IMR-90 (cell line): Measurements from ENCODE around the gene IGF2. TPM values are rescaled to one million over a fixed set of nuclear protein-coding genes. Genes with fewer than 3 reads are reported as not detected.

Experiments used
- ATAC-seq: fragments of 200-7000 bp; cut with Tn5 transposase; 2 replicates; pipeline ENCODE4 v1.9.1; 2020; ENCODE audit warnings: low read depth, mild to moderate bottlenecking, moderate library complexity
- BruUV-seq: library from RNA; stranded (reverse); fragments of 400-500 nt; replicated peaks from 2 replicates; lab custom pipeline; 2021; lab: Mats Ljungman, UMichigan
- CTCF ChIA-PET: fragments of 300-600 bp; formaldehyde crosslinking; extraction: SDS; loops from one replicate; lab custom pipeline; 2021; ENCODE audit warnings: antibody characterized with exemption; lab: Yijun Ruan, JAX
- POLR2A ChIA-PET: fragments of 300-600 bp; sonication (Branson Sonifier 250); formaldehyde crosslinking; loops from one replicate; lab custom pipeline; 2022; ENCODE audit warnings: antibody characterized with exemption; ENCODE audit not compliant: unreplicated experiment; lab: Charles Lee
- DNase-seq: peaks from one replicate; pipeline ENCODE4 v3.0.0; 2013
- H2AFZ ChIP-seq: replicated peaks from 2 replicates; pipeline ENCODE3; 2013; ENCODE audit warnings: low read length, mild to moderate bottlenecking; ENCODE audit not compliant: poor library complexity
- H2AK5ac ChIP-seq: 2 replicates; pipeline ENCODE4 v1.6.1; 2013; ENCODE audit warnings: low read depth, low read length, inconsistent platforms
- H2AK9ac ChIP-seq: replicated peaks from 2 replicates; pipeline ENCODE3; 2013; ENCODE audit warnings: mild to moderate bottlenecking, low read depth, low read length, moderate library complexity; ENCODE audit not compliant: poor library complexity
- H2BK120ac ChIP-seq: 2 replicates; pipeline ENCODE4 v1.6.1; 2013; ENCODE audit warnings: low read depth, low read length, inconsistent platforms
- H2BK15ac ChIP-seq: 3 replicates; pipeline ENCODE4 v1.6.1; 2013; ENCODE audit warnings: low read depth, low read length, inconsistent platforms
- H2BK20ac ChIP-seq: 2 replicates; pipeline ENCODE4 v1.6.1; 2013; ENCODE audit warnings: low read depth, mild to moderate bottlenecking, inconsistent platforms, low read length, moderate library complexity
- H2BK5ac ChIP-seq: 2 replicates; pipeline ENCODE4 v1.6.1; 2013; ENCODE audit warnings: mild to moderate bottlenecking, low read depth, low read length, inconsistent platforms; ENCODE audit not compliant: poor library complexity, severe bottlenecking
- H3K14ac ChIP-seq: replicated peaks from 2 replicates; pipeline ENCODE4 v1.6.1; 2013; ENCODE audit warnings: low read depth, low read length, inconsistent platforms
- H3K18ac ChIP-seq: 2 replicates; pipeline ENCODE4 v1.6.1; 2013; ENCODE audit warnings: low read depth, low read length, control low read depth
- H3K23ac ChIP-seq: 2 replicates; pipeline ENCODE4 v1.6.1; 2013; ENCODE audit warnings: low read depth, low read length, inconsistent platforms
- H3K27ac ChIP-seq: 2 replicates; pipeline ENCODE4 v1.5.1; 2013; ENCODE audit warnings: mild to moderate bottlenecking, control low read depth, low read length; ENCODE audit not compliant: insufficient read depth
- H3K27me3 ChIP-seq: 2 replicates; pipeline ENCODE4 v1.6.1; 2013; ENCODE audit warnings: low read length; ENCODE audit not compliant: control insufficient read depth, insufficient read depth
- H3K36me3 ChIP-seq: 2 replicates; pipeline ENCODE4 v1.6.1; 2013; ENCODE audit warnings: low read length, mixed read lengths; ENCODE audit not compliant: control insufficient read depth, insufficient read depth
- H3K4ac ChIP-seq: 2 replicates; pipeline ENCODE4 v1.6.1; 2013; ENCODE audit warnings: low read depth, low read length, inconsistent platforms
- H3K4me1 ChIP-seq: 2 replicates; pipeline ENCODE4 v1.6.1; 2013; ENCODE audit warnings: low read length, mixed read lengths; ENCODE audit not compliant: control insufficient read depth, insufficient read depth
- H3K4me2 ChIP-seq: 2 replicates; pipeline ENCODE4 v1.6.1; 2013; ENCODE audit warnings: low read depth, mild to moderate bottlenecking, control low read depth, low read length, moderate library complexity
- H3K4me3 ChIP-seq: 2 replicates; pipeline ENCODE4 v1.5.1; 2013; ENCODE audit warnings: low read depth, mild to moderate bottlenecking, control low read depth, low read length, moderate library complexity; ENCODE audit not compliant: insufficient read depth
- H3K56ac ChIP-seq: 2 replicates; pipeline ENCODE4 v1.6.1; 2013; ENCODE audit warnings: low read length, inconsistent platforms; ENCODE audit not compliant: insufficient read depth; ENCODE audit errors: extremely low read depth
- H3K79me1 ChIP-seq, 2 experiments: 2 replicates each; pipeline ENCODE4 v1.6.1; 2013; ENCODE audit warnings: low read length in 2 of 2, inconsistent platforms in 1 of 2, low read depth in 1 of 2
- H3K9ac ChIP-seq: 2 replicates; pipeline ENCODE4 v1.6.1; 2013; ENCODE audit warnings: low read depth, low read length, control low read depth
- H3K9me1 ChIP-seq: 2 replicates; pipeline ENCODE4 v1.6.1; 2013; ENCODE audit warnings: low read length, inconsistent platforms; ENCODE audit not compliant: insufficient read depth
- H3K9me3 ChIP-seq: 2 replicates; pipeline ENCODE4 v1.6.1; 2013; ENCODE audit warnings: low read length; ENCODE audit not compliant: control insufficient read depth, insufficient read depth
- H4K20me1 ChIP-seq: 2 replicates; pipeline ENCODE4 v1.6.1; 2013; ENCODE audit warnings: low read length, inconsistent platforms; ENCODE audit not compliant: insufficient read depth
- H4K5ac ChIP-seq: 2 replicates; pipeline ENCODE4 v1.6.1; 2013; ENCODE audit warnings: mild to moderate bottlenecking, low read depth, low read length, control low read depth
- H4K8ac ChIP-seq, 2 experiments: 2 replicates each; pipeline ENCODE4 v1.6.1; 2013; ENCODE audit warnings: low read depth in 2 of 2, low read length in 2 of 2, control low read depth in 1 of 2, inconsistent platforms in 1 of 2
- H4K91ac ChIP-seq: 2 replicates; pipeline ENCODE4 v1.6.1; 2013; ENCODE audit warnings: low read depth, low read length, inconsistent platforms; ENCODE audit not compliant: insufficient read depth
- MAFK ChIP-seq: IDR thresholded peaks from 2 replicates; pipeline ENCODE4 v1.6.1; 2012; ENCODE audit warnings: low read depth, low read length, improper control_type of control experiment
- WGBS, 2 experiments: methylation state at CpG; one replicate each; pipeline versions ENCODE4 v1.1.5 to v1.1.7; 2013; ENCODE audit warnings: missing lambda C conversion rate in 2 of 2; ENCODE audit not compliant: insufficient read length in 1 of 2; ENCODE audit errors: extremely low coverage in 2 of 2; 5-methylcytosine and 5-hydroxymethylcytosine counted together
- dilution Hi-C: fragments of 300-500 bp; cut with HindIII; formaldehyde crosslinking; loops from one replicate; pipeline ENCODE4 v1.14.3; 2018; ENCODE audit warnings: low sequenced_read_pairs; ENCODE audit not compliant: unreplicated experiment
- in situ Hi-C: fragments of 300-500 bp; cut with MboI; formaldehyde crosslinking; loops from 3 replicates; pipeline ENCODE4 v1.14.3; 2019; ENCODE audit warnings: low sequenced_read_pairs, inconsistent platforms, mixed read lengths
- intact Hi-C: fragments of 100-400 bp; cut with micrococcal nuclease; formaldehyde crosslinking; loops from 2 replicates; pipeline ENCODE4 v1.10.0; 2022
- polyA plus RNA-seq, 3 experiments: library from polyadenylated mRNA; depleted of rRNA; stranded (reverse); fragments of >200 nt; gene quantifications; 2 replicates each; pipeline ENCODE4 v1.2.3, GENCODE V29; 2012; ENCODE audit warnings: low replicate concordance in 1 of 3
- total RNA-seq: library from RNA; depleted of rRNA; stranded (reverse); fragments of >200 nt; gene quantifications from 2 replicates; pipeline ENCODE4 v1.2.3, GENCODE V29; 2012
- TF ChIP-seq, protein P1 (sequence below): fragments of 150-350 bp; IDR thresholded peaks from 2 replicates; pipeline ENCODE4 v1.6.1; 2017; ENCODE audit warnings: mild to moderate bottlenecking, antibody characterized with exemption, low read length, low read depth

The IGF2 gene
- total and polyA plus RNA-seq, 2 of the 4 experiments (the other 2 are of a cell fraction): 2.3 to 21.8 TPM

DNA sequence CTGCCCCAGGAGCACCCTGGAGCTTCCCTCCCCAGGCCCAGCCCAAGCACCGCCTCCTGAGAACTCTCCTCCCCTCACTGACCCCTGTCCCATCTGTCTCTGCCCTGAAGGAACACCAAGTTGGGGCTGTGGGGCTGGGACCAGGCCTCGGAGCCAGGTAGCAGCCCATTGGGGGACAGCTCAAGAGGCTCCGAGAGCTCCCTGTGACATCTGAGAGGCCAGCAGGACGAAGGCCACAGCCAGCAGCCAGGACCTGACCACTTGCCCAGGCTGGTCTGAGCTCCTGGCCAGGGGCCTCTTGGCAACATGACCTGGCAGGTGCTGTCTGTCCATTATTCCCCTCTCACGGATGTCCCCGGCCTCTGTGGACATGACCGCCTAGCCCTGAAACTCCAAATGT is 33.7 kb downstream of the IGF2 start:
- Histone ChIP-seq H3K9me3 (no peaks in the 10 kb centered on the region), H3K36me3 (no peaks in the 10 kb centered on the region), H3K4ac (no peak overlapping the region), H2AK5ac (no peak overlapping the region), H2BK15ac (no peak overlapping the region), H3K56ac (no peak overlapping the region), H4K8ac (no peak overlapping the region), H3K18ac (no peak overlapping the region), H3K27me3 (peaks cover 11% of the 10 kb centered on the region), H3K14ac (no peak overlapping the region), H3K9ac (no peak overlapping the region), H4K20me1 (no peaks in the 10 kb centered on the region), H3K4me1 (peaks cover 3% of the 10 kb centered on the region; the same call in 1 of the 2 replicates), H2BK20ac (no peak overlapping the region), H4K5ac (no peak overlapping the region), H3K79me1 (no peaks in the 10 kb centered on the region), H2BK5ac (no peak overlapping the region), H2AFZ (no peak overlapping the region), H4K91ac (no peak overlapping the region), H3K23ac (no peak overlapping the region), H3K27ac (no peak overlapping the region), H3K4me2 (no peak overlapping the region), H2BK120ac (no peak overlapping the region), H3K9me1 (peaks cover 4% of the 10 kb centered on the region; the same call in 1 of the 2 replicates), H2AK9ac (no peak overlapping the region), H3K4me3 (no peak overlapping the region)
- in situ Hi-C loops (no loop called here), dilution Hi-C loops (no loop called here), intact Hi-C loops (no loop called here)
- TF ChIP-seq, protein P1, sequence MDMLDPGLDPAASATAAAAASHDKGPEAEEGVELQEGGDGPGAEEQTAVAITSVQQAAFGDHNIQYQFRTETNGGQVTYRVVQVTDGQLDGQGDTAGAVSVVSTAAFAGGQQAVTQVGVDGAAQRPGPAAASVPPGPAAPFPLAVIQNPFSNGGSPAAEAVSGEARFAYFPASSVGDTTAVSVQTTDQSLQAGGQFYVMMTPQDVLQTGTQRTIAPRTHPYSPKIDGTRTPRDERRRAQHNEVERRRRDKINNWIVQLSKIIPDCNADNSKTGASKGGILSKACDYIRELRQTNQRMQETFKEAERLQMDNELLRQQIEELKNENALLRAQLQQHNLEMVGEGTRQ: no peak
- no peak for TF ChIP-seq MAFK
- DNase-seq: no peak
- no TSS peak for BruUV-seq
- ChIA-PET POLR2A (no interaction called here), CTCF (no interaction called here)
- ATAC-seq: no peak
- WGBS, 2 experiments: 83% methylated on average over 4 of the region's 7 CpGs; no CpG with 5 or more reads in 1 of the 2 experiments
